IMR-90 (cell line): ENCODE results near the gene LIMS2.

Experiments used
- BHLHE40 ChIP-seq: fragments of 150-350 bp; IDR thresholded peaks from 2 replicates; pipeline ENCODE4 v1.6.1; 2016; ENCODE audit warnings: mild to moderate bottlenecking, low read depth, low read length
- CEBPB ChIP-seq: IDR thresholded peaks from 2 replicates; pipeline ENCODE4 v1.6.1; 2012; ENCODE audit warnings: low read depth, low read length, improper control_type of control experiment
- MXI1 ChIP-seq: IDR thresholded peaks from 2 replicates; pipeline ENCODE4 v1.6.1; 2012; ENCODE audit warnings: low read depth, mild to moderate bottlenecking, low read length, moderate library complexity, borderline replicate concordance
- POLR2A ChIP-seq: IDR thresholded peaks from 2 replicates; pipeline ENCODE4 v1.6.1; 2012; ENCODE audit warnings: mild to moderate bottlenecking, low read depth, low read length
- RCOR1 ChIP-seq: IDR thresholded peaks from 2 replicates; pipeline ENCODE4 v1.6.1; 2012; ENCODE audit warnings: mild to moderate bottlenecking, low read length, improper control_type of control experiment; ENCODE audit not compliant: insufficient replicate concordance
- RFX5 ChIP-seq: IDR thresholded peaks from 2 replicates; pipeline ENCODE4 v1.8.0; 2012; ENCODE audit warnings: low read depth, mild to moderate bottlenecking, low read length, moderate library complexity
- TF ChIP-seq, protein P1 (sequence below): conservative IDR thresholded peaks from 2 replicates; pipeline ENCODE4 v1.5.1; 2012; ENCODE audit warnings: mild to moderate bottlenecking, low read depth, low read length, improper control_type of control experiment
- TF ChIP-seq, protein P2 (sequence below): fragments of 150-350 bp; IDR thresholded peaks from 2 replicates; pipeline ENCODE4 v1.6.1; 2016; ENCODE audit warnings: low read depth, mild to moderate bottlenecking, low read length, moderate library complexity, borderline replicate concordance

DNA sequence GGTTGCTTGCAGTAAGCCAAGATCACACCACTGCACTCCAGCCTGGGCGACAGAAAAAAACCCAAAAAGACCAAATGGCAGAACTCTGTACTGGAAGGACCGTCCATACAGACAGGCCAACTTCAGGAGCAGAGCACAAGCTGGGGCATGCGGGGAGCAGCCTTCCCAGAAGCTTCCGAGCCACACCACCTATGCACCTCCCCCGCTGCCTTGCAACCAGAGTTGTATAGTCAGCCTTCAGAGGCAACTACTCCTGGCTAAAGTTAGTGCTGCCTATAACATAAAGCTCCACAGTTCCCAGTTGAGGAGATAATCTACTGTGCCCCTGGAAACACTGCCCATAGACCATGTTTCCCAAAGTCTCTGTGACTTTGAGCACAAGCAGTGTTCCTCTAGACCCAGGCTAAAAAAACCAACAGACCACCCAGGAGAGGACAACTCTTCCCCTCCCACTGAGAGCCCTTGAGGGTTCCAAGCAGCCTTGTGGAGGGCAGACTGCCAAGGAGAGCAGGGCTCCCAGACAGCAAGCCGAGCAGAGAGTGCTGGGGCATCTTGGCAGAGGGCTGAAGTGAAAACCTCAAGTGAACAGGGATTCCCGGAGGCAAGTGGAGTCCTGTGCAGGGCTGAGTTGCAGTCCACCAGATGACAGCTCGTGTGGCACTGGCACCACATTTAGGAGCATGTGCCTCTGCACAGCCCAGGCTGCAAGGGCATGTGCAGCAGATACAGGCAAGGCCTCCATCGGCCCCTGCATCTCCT lies 32.7 kb upstream of the LIMS2 start:
- TF ChIP-seq POLR2A = no peak
- TF ChIP-seq, protein P1, sequence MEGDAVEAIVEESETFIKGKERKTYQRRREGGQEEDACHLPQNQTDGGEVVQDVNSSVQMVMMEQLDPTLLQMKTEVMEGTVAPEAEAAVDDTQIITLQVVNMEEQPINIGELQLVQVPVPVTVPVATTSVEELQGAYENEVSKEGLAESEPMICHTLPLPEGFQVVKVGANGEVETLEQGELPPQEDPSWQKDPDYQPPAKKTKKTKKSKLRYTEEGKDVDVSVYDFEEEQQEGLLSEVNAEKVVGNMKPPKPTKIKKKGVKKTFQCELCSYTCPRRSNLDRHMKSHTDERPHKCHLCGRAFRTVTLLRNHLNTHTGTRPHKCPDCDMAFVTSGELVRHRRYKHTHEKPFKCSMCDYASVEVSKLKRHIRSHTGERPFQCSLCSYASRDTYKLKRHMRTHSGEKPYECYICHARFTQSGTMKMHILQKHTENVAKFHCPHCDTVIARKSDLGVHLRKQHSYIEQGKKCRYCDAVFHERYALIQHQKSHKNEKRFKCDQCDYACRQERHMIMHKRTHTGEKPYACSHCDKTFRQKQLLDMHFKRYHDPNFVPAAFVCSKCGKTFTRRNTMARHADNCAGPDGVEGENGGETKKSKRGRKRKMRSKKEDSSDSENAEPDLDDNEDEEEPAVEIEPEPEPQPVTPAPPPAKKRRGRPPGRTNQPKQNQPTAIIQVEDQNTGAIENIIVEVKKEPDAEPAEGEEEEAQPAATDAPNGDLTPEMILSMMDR = no peak
- TF ChIP-seq RFX5 = no peak
- TF ChIP-seq MXI1 = no peak
- no peak for TF ChIP-seq BHLHE40
- TF ChIP-seq CEBPB = no peak
- TF ChIP-seq RCOR1 = no peak
- TF ChIP-seq, protein P2, sequence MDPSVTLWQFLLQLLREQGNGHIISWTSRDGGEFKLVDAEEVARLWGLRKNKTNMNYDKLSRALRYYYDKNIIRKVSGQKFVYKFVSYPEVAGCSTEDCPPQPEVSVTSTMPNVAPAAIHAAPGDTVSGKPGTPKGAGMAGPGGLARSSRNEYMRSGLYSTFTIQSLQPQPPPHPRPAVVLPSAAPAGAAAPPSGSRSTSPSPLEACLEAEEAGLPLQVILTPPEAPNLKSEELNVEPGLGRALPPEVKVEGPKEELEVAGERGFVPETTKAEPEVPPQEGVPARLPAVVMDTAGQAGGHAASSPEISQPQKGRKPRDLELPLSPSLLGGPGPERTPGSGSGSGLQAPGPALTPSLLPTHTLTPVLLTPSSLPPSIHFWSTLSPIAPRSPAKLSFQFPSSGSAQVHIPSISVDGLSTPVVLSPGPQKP = no peak
